ENCODE measurements around the gene CD247.
A peak's percentile ranks its signal among the peaks of the same experiment; 100 is the strongest.

Gene CD247

GRCh38 chr1:167541610-167542009 lies 23.3 kb upstream of the CD247 start:
- TF ChIP-seq CTCF (IDR thresholded peaks at IDR 0.05; ENCODE audit: low read depth, low read length, missing control alignments): no peak
- H3K4me3 ChIP-seq (ENCODE audit: low read depth, low read length): no peak overlapping the region
- no peak for DNase-seq (ENCODE audit: low read depth)

GRCh38 chr1:167541003-167541402 lies 22.7 kb upstream of the CD247 start:
- no peak for TF ChIP-seq CTCF (IDR thresholded peaks at IDR 0.05; ENCODE audit: low read depth, low read length, missing control alignments)
- no peak overlapping the region for H3K4me3 ChIP-seq (ENCODE audit: low read depth, low read length)
- no peak for DNase-seq (ENCODE audit: low read depth)

- no peak for TF ChIP-seq CTCF (IDR thresholded peaks at IDR 0.05; ENCODE audit: low read depth, low read length, missing control alignments)
- no peak for DNase-seq (ENCODE audit: low read depth)
These were observed 20.3 kb upstream of the CD247 start for GRCh38 chr1:167538657-167539056.

GRCh38 chr1:167533851-167534300 lies 15.5 kb upstream of the CD247 start:
- no peak overlapping the region for H3K4me3 ChIP-seq (ENCODE audit: low read depth, low read length)
- TF ChIP-seq CTCF (IDR thresholded peaks at IDR 0.05; ENCODE audit: low read depth, low read length, missing control alignments): peak; percentile 98
- DNase-seq (ENCODE audit: low read depth): no peak

More at GRCh38 chr1:167538657-167539056, 20.3 kb upstream of the CD247 start:
- no peak overlapping the region for H3K4me3 ChIP-seq (ENCODE audit: low read depth, low read length)

GRCh38 chr1:167532964-167533824 lies 14.9 kb upstream of the CD247 start:
- TF ChIP-seq CTCF (IDR thresholded peaks at IDR 0.05; ENCODE audit: low read depth, low read length, missing control alignments): no peak
- H3K4me3 ChIP-seq (ENCODE audit: low read depth, low read length): no peak overlapping the region

GRCh38 chr1:167532375-167532774 lies 14.0 kb upstream of the CD247 start:
- no peak for DNase-seq (ENCODE audit: low read depth)
- no peak overlapping the region for H3K4me3 ChIP-seq (ENCODE audit: low read depth, low read length)

More at GRCh38 chr1:167532964-167533824, 14.9 kb upstream of the CD247 start:
- no peak for DNase-seq (ENCODE audit: low read depth)

More at GRCh38 chr1:167532375-167532774, 14.0 kb upstream of the CD247 start:
- TF ChIP-seq CTCF (IDR thresholded peaks at IDR 0.05; ENCODE audit: low read depth, low read length, missing control alignments): no peak
